NB4 (cell line): Measurements from ENCODE around the gene LIME1.

Experiments used
- CTCF ChIP-seq: IDR thresholded peaks from one replicate; pipeline ENCODE4 v1.5.1; 2012; ENCODE audit warnings: low read depth, low read length
- MAX ChIP-seq: IDR thresholded peaks from 2 replicates; pipeline ENCODE4 v1.6.1; 2011; ENCODE audit warnings: low read depth, low read length
- MYC ChIP-seq: IDR thresholded peaks from 2 replicates; pipeline ENCODE4 v1.6.1; 2011; ENCODE audit warnings: low read depth, low read length
- POLR2A ChIP-seq: IDR thresholded peaks from 2 replicates; pipeline ENCODE4 v1.6.1; 2011; ENCODE audit warnings: mild to moderate bottlenecking; ENCODE audit not compliant: insufficient read length; ENCODE audit errors: extremely low read depth

DNA sequence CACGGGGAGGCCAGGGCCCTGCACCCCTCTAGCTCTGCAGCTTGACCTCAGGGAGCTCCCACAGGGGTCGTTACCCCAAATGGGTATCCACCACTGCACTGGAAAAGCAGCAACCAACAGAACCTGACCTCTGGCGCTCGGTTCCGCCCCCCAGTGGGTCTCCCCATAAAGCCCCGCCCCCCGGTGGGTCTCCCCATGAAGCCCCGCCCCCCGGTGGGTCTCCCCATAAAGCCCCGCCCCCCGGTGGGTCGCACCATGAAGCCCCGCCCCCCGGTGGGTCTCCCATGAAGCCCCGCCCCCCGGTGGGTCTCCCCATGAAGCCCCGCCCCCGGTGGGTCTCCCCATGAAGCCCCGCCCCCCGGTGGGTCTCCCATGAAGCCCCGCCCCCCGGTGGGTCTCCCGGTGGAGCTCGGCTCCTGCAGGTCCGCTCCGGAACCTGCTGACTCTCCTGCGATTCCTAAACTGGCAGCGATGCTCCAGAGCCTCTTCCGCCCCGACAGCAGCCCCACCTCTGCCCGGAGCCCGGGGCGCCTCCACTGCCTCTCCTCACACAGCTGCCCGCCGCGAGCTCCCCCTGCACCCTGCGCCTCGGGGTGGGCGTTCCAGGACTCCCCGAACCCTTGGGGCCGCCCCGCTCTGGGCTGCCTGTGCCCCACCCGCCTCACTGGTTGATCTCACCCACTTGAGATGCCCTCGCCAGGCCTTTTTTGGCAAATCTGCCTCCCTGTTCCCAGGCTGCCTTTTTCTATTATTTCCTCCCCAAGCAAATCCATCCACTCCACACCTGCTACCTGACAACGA is 15.2 kb downstream of the LIME1 start:
- TF ChIP-seq CTCF (no peak), POLR2A (no peak), MAX (no peak), MYC (no peak)
